ENCODE data around the gene LMX1A. TPM values are rescaled to one million over a fixed set of nuclear protein-coding genes. Genes with fewer than 3 reads are reported as not detected.

LMX1A gene
- total RNA-seq, 1 donor from 2014 or later: not detected

DNA sequence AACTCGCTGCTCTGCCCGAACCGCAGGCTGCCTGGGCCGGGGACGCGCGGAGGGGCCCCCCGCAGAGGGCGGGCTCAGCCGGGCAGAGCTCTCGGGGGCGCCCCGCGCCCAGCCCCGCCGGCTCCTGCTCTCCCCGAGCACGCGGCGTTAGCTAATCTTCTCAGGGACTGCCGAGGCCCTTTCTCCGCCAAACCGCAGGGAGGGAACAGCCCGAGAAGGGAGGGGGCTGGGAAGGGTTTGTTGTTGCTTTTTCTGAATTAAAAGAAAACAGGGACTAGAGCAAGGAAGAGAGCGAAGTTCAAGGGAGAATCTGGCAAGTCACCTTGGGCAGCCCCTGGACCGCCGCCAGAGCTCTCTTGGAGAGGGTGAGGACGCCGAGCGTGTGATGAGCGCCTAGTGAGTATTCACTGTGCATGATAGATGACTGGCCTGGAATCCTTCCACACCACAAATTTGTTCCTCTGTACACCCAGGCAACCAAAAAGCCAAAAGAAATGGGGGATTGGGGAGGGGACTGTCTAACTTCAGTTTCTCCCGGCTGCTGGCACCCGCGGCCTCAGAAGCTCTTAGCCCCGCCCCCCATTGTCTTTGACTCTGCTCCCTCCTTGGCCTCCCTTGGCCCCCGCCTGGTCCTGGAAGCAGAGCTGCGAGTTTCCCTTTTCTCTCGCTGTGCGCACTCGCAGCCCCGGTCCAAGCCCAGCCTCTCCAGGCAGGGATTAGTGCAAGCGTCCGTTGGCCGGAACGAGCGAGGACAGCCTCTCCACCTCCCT is 19.7 kb upstream of the LMX1A start:
- peak overlapping the region; percentile 33 for H3K27ac Mint-ChIP-seq (ENCODE audit: unreplicated experiment)

DNA sequence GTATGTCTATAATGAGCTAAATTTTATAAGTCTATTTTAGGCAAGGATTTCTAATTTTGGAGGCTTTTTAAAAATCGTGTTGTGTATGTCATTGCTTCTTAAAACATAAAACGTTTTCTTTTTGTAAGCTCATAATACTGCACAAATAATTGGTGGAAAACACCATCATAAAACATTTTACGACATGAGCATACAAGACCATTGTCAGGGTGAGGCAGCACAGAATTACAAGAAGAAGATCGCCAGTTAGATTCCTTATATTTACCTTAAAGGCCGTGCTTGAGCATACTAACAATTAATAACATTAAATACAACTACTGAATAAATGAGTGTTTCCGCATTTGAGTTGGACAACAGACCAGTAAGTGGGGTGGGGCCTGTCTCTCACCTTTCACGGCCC is 19.1 kb upstream of the LMX1A start:
- TF ChIP-seq, protein P1, sequence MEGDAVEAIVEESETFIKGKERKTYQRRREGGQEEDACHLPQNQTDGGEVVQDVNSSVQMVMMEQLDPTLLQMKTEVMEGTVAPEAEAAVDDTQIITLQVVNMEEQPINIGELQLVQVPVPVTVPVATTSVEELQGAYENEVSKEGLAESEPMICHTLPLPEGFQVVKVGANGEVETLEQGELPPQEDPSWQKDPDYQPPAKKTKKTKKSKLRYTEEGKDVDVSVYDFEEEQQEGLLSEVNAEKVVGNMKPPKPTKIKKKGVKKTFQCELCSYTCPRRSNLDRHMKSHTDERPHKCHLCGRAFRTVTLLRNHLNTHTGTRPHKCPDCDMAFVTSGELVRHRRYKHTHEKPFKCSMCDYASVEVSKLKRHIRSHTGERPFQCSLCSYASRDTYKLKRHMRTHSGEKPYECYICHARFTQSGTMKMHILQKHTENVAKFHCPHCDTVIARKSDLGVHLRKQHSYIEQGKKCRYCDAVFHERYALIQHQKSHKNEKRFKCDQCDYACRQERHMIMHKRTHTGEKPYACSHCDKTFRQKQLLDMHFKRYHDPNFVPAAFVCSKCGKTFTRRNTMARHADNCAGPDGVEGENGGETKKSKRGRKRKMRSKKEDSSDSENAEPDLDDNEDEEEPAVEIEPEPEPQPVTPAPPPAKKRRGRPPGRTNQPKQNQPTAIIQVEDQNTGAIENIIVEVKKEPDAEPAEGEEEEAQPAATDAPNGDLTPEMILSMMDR (IDR thresholded peaks at IDR 0.05): no peak
- H3K4me1 Mint-ChIP-seq (ENCODE audit: unreplicated experiment): peaks cover 12% of the 10 kb centered on the region
- H3K27me3 Mint-ChIP-seq (ENCODE audit: unreplicated experiment): peaks cover 70% of the 10 kb centered on the region
- H3K4me3 Mint-ChIP-seq (ENCODE audit: unreplicated experiment): no peak overlapping the region
- H3K9me3 Mint-ChIP-seq (ENCODE audit: unreplicated experiment): no peaks in the 10 kb centered on the region
- no peak overlapping the region for H3K27ac Mint-ChIP-seq (ENCODE audit: unreplicated experiment)
- DNase-seq (ENCODE audit: extremely low spot score, unreplicated experiment): no peak
- H3K36me3 Mint-ChIP-seq (ENCODE audit: unreplicated experiment): no peaks in the 10 kb centered on the region

More for the DNA sequence above, 19.7 kb upstream of the LMX1A start:
- peaks cover 12% of the 10 kb centered on the region for H3K4me1 Mint-ChIP-seq (ENCODE audit: unreplicated experiment)
- H3K36me3 Mint-ChIP-seq (ENCODE audit: unreplicated experiment): no peaks in the 10 kb centered on the region
- TF ChIP-seq, protein P1 (IDR thresholded peaks at IDR 0.05): no peak
- H3K4me3 Mint-ChIP-seq (ENCODE audit: unreplicated experiment): peak overlapping the region; percentile 67
- no peaks in the 10 kb centered on the region for H3K9me3 Mint-ChIP-seq (ENCODE audit: unreplicated experiment)
- peaks cover 65% of the 10 kb centered on the region for H3K27me3 Mint-ChIP-seq (ENCODE audit: unreplicated experiment)
- no peak for DNase-seq (ENCODE audit: extremely low spot score, unreplicated experiment)

DNA sequence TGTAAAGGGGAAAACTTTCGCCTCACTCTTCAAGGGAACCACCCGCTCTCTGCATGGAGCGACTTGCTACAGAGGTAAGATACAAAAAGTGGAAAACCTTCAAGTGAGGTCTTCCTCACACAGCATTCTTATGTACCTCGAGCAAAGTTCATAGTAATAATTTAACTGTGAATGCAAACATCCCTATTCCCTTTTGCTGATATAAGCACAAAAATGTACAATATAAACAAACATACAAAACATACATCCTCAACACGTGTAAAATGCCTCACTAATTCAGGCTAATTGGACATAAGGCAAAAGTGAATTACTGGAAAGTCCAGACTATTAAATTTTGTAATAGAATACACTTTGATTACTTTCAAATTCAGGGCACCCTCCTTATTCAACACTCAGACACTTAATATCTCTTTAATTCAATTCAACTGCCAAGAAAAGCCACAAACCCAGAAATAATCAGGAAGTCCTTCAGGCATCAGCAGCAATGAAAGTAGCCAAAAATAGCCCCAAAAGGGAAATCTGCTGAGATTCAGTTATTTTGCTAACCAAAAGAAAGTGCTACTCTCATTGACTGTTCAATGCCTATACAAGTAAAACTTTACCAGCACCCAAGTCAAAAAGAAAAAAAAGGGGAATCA is 15.2 kb upstream of the LMX1A start:
- H3K9me3 Mint-ChIP-seq (ENCODE audit: unreplicated experiment): no peaks in the 10 kb centered on the region
- H3K4me3 Mint-ChIP-seq (ENCODE audit: unreplicated experiment): no peak overlapping the region

DNA sequence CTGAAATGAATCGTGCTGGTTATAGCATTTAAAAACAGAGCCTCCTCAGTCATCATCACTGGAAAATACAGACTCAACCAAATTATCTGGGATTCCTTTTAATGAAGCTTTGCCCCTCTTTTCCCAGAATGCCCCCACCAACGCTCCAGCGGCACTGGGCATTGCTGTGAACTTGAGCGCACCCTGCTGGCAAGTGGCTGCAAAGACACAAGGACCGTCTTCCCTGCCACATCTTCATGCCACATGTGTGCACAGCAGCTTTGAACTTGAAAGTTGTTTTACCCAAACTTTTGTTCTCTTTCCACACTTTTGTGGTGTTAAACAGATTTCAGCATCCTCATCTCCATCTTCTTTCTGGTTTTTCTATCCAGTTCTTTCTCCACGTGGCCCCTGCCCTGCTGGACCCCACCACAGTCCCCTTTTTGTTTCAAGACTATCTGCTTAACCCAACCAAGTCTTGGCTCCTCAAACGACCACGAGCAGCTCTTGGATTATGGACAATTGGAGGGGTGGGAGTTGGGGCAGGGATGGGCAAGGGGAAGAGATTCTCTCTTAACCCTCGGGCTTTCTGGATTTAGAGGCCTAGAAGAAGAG is 12.8 kb upstream of the LMX1A start:
- no peaks in the 10 kb centered on the region for H3K9me3 Mint-ChIP-seq (ENCODE audit: unreplicated experiment)
- no peaks in the 10 kb centered on the region for H3K4me1 Mint-ChIP-seq (ENCODE audit: unreplicated experiment)
- H3K27ac Mint-ChIP-seq (ENCODE audit: unreplicated experiment): no peak overlapping the region
- TF ChIP-seq, protein P1 (IDR thresholded peaks at IDR 0.05): peak; percentile 80
- DNase-seq (ENCODE audit: extremely low spot score, unreplicated experiment): peak; percentile 83
- H3K36me3 Mint-ChIP-seq (ENCODE audit: unreplicated experiment): no peaks in the 10 kb centered on the region
- H3K4me3 Mint-ChIP-seq (ENCODE audit: unreplicated experiment): no peak overlapping the region
- H3K27me3 Mint-ChIP-seq (ENCODE audit: unreplicated experiment): peaks cover 53% of the 10 kb centered on the region

More for the DNA sequence above, 15.2 kb upstream of the LMX1A start:
- TF ChIP-seq, protein P1 (IDR thresholded peaks at IDR 0.05): no peak
- peaks cover 9% of the 10 kb centered on the region for H3K4me1 Mint-ChIP-seq (ENCODE audit: unreplicated experiment)
- peaks cover 65% of the 10 kb centered on the region for H3K27me3 Mint-ChIP-seq (ENCODE audit: unreplicated experiment)
- no peak for DNase-seq (ENCODE audit: extremely low spot score, unreplicated experiment)
- H3K27ac Mint-ChIP-seq (ENCODE audit: unreplicated experiment): no peak overlapping the region
- H3K36me3 Mint-ChIP-seq (ENCODE audit: unreplicated experiment): no peaks in the 10 kb centered on the region

Data from osteocyte (in vitro differentiated cells).